H9 (cell line): ENCODE data around the gene CCNY. TPM values are rescaled to one million over a fixed set of nuclear protein-coding genes. Genes with fewer than 3 reads are reported as not detected.

ENCODE experiments used
- DNase-seq: peaks from one replicate; pipeline ENCODE4 v3.0.0-alpha.2; 2017
- H2AFZ ChIP-seq: one replicate; pipeline ENCODE4 v1.6.1; 2013; ENCODE audit warnings: mild to moderate bottlenecking, low read length, control low read depth, moderate library complexity
- H2AK5ac ChIP-seq: 2 replicates; pipeline ENCODE4 v1.6.1; 2013; ENCODE audit warnings: low read length, control low read depth, mixed read lengths; ENCODE audit not compliant: insufficient read length
- H2BK120ac ChIP-seq: one replicate; pipeline ENCODE4 v1.6.1; 2013; ENCODE audit warnings: low read depth, mild to moderate bottlenecking, low read length, control low read depth, inconsistent platforms; ENCODE audit not compliant: poor library complexity, severe bottlenecking
- H2BK12ac ChIP-seq: 2 replicates; pipeline ENCODE4 v1.6.1; 2013; ENCODE audit warnings: low read length, control low read depth, mixed read lengths, low read depth; ENCODE audit not compliant: insufficient read length
- H2BK15ac ChIP-seq: 2 replicates; pipeline ENCODE4 v1.6.1; 2013; ENCODE audit warnings: low read depth, low read length, control low read depth
- H2BK20ac ChIP-seq: one replicate; pipeline ENCODE4 v1.6.1; 2013; ENCODE audit warnings: low read depth, mild to moderate bottlenecking, low read length, control low read depth, inconsistent platforms; ENCODE audit not compliant: poor library complexity, severe bottlenecking
- H2BK5ac ChIP-seq: 2 replicates; pipeline ENCODE4 v1.6.1; 2013; ENCODE audit warnings: low read length, control low read depth, mixed read lengths; ENCODE audit not compliant: insufficient read length
- H3K14ac ChIP-seq: 2 replicates; pipeline ENCODE4 v1.6.1; 2013; ENCODE audit warnings: low read length, control low read depth; ENCODE audit not compliant: insufficient read depth
- H3K18ac ChIP-seq: 2 replicates; pipeline ENCODE4 v1.6.1; 2013; ENCODE audit warnings: low read depth, mild to moderate bottlenecking, mixed read lengths, low read length, control low read depth; ENCODE audit not compliant: insufficient read length
- H3K23ac ChIP-seq: 2 replicates; pipeline ENCODE4 v1.6.1; 2013; ENCODE audit warnings: low read length, control low read depth, mixed read lengths, low read depth; ENCODE audit not compliant: insufficient read length
- H3K23me2 ChIP-seq: 2 replicates; pipeline ENCODE4 v1.6.1; 2013; ENCODE audit warnings: low read depth, mild to moderate bottlenecking, mixed read lengths, low read length, control low read depth; ENCODE audit not compliant: insufficient read length, poor library complexity, severe bottlenecking
- H3K27ac ChIP-seq: 2 replicates; pipeline ENCODE4 v1.5.1; 2013; ENCODE audit warnings: low read length, control low read depth, mixed read lengths, low read depth; ENCODE audit not compliant: insufficient read length
- H3K27me3 ChIP-seq: 2 replicates; pipeline ENCODE4 v1.6.1; 2013; ENCODE audit warnings: low read length, control low read depth, inconsistent platforms; ENCODE audit not compliant: insufficient read depth
- H3K4ac ChIP-seq: 2 replicates; pipeline ENCODE4 v1.6.1; 2013; ENCODE audit warnings: low read depth, mild to moderate bottlenecking, control low read depth, inconsistent platforms, low read length, moderate library complexity
- H3K4me1 ChIP-seq: 2 replicates; pipeline ENCODE4 v1.6.1; 2013; ENCODE audit warnings: low read length, control low read depth, inconsistent platforms; ENCODE audit not compliant: insufficient read depth
- H3K4me2 ChIP-seq: 2 replicates; pipeline ENCODE4 v1.6.1; 2013; ENCODE audit warnings: low read length, control low read depth, mixed read lengths; ENCODE audit not compliant: insufficient read length, insufficient read depth
- H3K56ac ChIP-seq: 2 replicates; pipeline ENCODE4 v1.6.1; 2013; ENCODE audit warnings: low read depth, mild to moderate bottlenecking, mixed read lengths, low read length, control low read depth; ENCODE audit not compliant: insufficient read length
- H3K79me1 ChIP-seq: 2 replicates; pipeline ENCODE4 v1.6.1; 2013; ENCODE audit warnings: low read depth, mild to moderate bottlenecking, moderate library complexity, low read length, control low read depth, inconsistent platforms; ENCODE audit not compliant: insufficient read depth, poor library complexity, severe bottlenecking
- H3K79me2 ChIP-seq: 2 replicates; pipeline ENCODE4 v1.6.1; 2013; ENCODE audit warnings: low read length, control low read depth, inconsistent platforms; ENCODE audit not compliant: insufficient read depth
- H3K9ac ChIP-seq: 2 replicates; pipeline ENCODE4 v1.6.1; 2013; ENCODE audit warnings: low read length, control low read depth, mixed read lengths; ENCODE audit not compliant: insufficient read length; ENCODE audit errors: extremely low read depth
- H3K9me3 ChIP-seq: one replicate; pipeline ENCODE4 v1.6.1; 2013; ENCODE audit warnings: low read depth, low read length, inconsistent platforms; ENCODE audit not compliant: control insufficient read depth
- H3T11ph ChIP-seq: one replicate; pipeline ENCODE4 v1.6.1; 2013; ENCODE audit warnings: mild to moderate bottlenecking, low read length, control low read depth, inconsistent platforms
- H4K20me1 ChIP-seq: one replicate; pipeline ENCODE4 v1.6.1; 2013; ENCODE audit not compliant: control insufficient read depth, insufficient read length, insufficient read depth
- H4K5ac ChIP-seq: 2 replicates; pipeline ENCODE4 v1.6.1; 2013; ENCODE audit warnings: low read depth, mild to moderate bottlenecking, mixed read lengths, low read length, control low read depth; ENCODE audit not compliant: insufficient read length
- H4K8ac ChIP-seq: replicated peaks from 2 replicates; pipeline ENCODE4 v1.6.1; 2013; ENCODE audit warnings: low read length, control low read depth, mixed read lengths, low read depth; ENCODE audit not compliant: insufficient read length
- H4K91ac ChIP-seq: 2 replicates; pipeline ENCODE4 v1.6.1; 2013; ENCODE audit warnings: low read depth, mild to moderate bottlenecking, moderate library complexity, mixed read lengths, low read length, control low read depth; ENCODE audit not compliant: insufficient read length
- H3K27ac Mint-ChIP-seq, 3 experiments: 2 replicates in 2 of 3; 3 replicates in 1 of 3; pipeline ENCODE4 v1.8.0; 2020 to 2021; ENCODE audit warnings: mixed read lengths in 3 of 3, mild to moderate bottlenecking in 1 of 3, moderate library complexity in 1 of 3
- H3K27me3 Mint-ChIP-seq: 2 replicates; pipeline ENCODE4 v1.8.0; 2021; ENCODE audit warnings: low read depth, mild to moderate bottlenecking, moderate library complexity, mixed read lengths
- H3K36me3 Mint-ChIP-seq, 3 experiments: 2 replicates in 2 of 3; 3 replicates in 1 of 3; pipeline ENCODE4 v1.8.0; 2020 to 2021; ENCODE audit warnings: low read depth in 3 of 3, mixed read lengths in 3 of 3; ENCODE audit not compliant: insufficient read depth in 1 of 3
- H3K4me1 Mint-ChIP-seq, 2 experiments: 2 replicates each; pipeline ENCODE4 v1.8.0; 2020; ENCODE audit warnings: mixed read lengths in 2 of 2
- H3K4me3 Mint-ChIP-seq, 2 experiments: 2 replicates in 1 of 2; 3 replicates in 1 of 2; pipeline ENCODE4 v1.8.0; 2020 to 2021; ENCODE audit warnings: mild to moderate bottlenecking in 2 of 2, mixed read lengths in 2 of 2, moderate library complexity in 1 of 2
- H3K9me3 Mint-ChIP-seq, 2 experiments: 2 replicates in 1 of 2; 3 replicates in 1 of 2; pipeline ENCODE4 v1.8.0; 2020; ENCODE audit warnings: mild to moderate bottlenecking in 2 of 2, mixed read lengths in 2 of 2, moderate library complexity in 1 of 2
- WGBS: extraction: QIAGEN DNeasy Blood & Tissue Kit; methylation state at CpG from one replicate; pipeline ENCODE4 v1.1.7; 2013; ENCODE audit warnings: missing lambda C conversion rate, low lambda C conversion rate, mixed read lengths; ENCODE audit not compliant: insufficient read length; ENCODE audit errors: extremely low coverage; 5-methylcytosine and 5-hydroxymethylcytosine counted together
- total RNA-seq: library from RNA; stranded (reverse); gene quantifications from 2 replicates; pipeline ENCODE4 v1.2.1, GENCODE V29; 2021
- TF ChIP-seq, protein P1 (sequence below): fragments of 200-600 bp; sonication (generic); conservative IDR thresholded peaks from 3 replicates; pipeline ENCODE4 v1.8.0; 2021; ENCODE audit warnings: antibody characterized with exemption, mild to moderate bottlenecking

The CCNY gene
- total RNA-seq, 1 experiment from 2014 or later = 62.1 TPM

DNA sequence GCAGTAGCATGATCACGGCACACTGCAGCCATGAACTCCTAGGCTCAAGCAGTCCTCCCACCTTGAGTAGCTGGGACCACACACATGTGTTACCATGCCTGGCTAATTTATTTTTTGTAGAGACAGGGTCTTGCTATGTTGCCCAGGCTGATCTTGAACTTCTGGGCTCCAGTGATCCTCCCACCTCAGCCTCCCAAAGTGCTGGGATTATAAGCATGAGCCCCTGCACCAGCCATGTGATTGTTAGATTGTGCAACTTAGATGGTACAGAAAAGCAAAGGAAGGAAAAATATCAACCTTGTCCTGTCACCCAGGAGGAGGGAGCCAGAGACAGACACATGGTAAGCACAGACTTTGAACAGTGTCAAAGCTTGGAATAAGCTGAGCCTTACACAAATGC, 73.5 kb downstream of the CCNY start:
- Histone ChIP-seq H2AFZ (no peak overlapping the region), H2BK15ac (no peak overlapping the region), H3K23me2 (no peaks in the 10 kb centered on the region), H2BK5ac (no peak overlapping the region), H3K79me1 (peaks cover 3% of the 10 kb centered on the region), H3K9me3 (no peaks in the 10 kb centered on the region), H3K79me2 (peaks cover 2% of the 10 kb centered on the region; the same call in 1 of the 2 replicates), H3K27me3 (no peaks in the 10 kb centered on the region), H3K9ac (no peak overlapping the region), H4K20me1 (peaks cover 3% of the 10 kb centered on the region), H3T11ph (no peak overlapping the region), H2BK120ac (no peak overlapping the region), H4K91ac (no peak overlapping the region), H3K27ac (no peak overlapping the region), H3K4me1 (peaks cover 11% of the 10 kb centered on the region), H3K4me2 (no peak overlapping the region), H3K23ac (no peak overlapping the region), H3K18ac (no peak overlapping the region), H4K8ac (no peak overlapping the region), H4K5ac (no peak overlapping the region), H3K14ac (no peak overlapping the region), H2BK12ac (no peak overlapping the region), H3K56ac (no peak overlapping the region), H2BK20ac (no peak overlapping the region), H3K4ac (no peak overlapping the region), H2AK5ac (no peak overlapping the region)
- Mint-ChIP-seq H3K4me1 (peaks cover 21 to 27% of the 10 kb centered on the region in 2 experiments), H3K4me3 (no peak overlapping the region), H3K36me3 (peaks cover 8 to 17% (median 15%) of the 10 kb centered on the region in 3 experiments), H3K27ac (no peak overlapping the region; a peak in 1 of 7 replicates), H3K27me3 (no peaks in the 10 kb centered on the region; the same call in 1 of the 2 replicates), H3K9me3 (peaks cover 15 to 20% of the 10 kb centered on the region in 2 experiments)
- no peak for DNase-seq
- WGBS = no CpG with 5 or more reads among the region's 1 CpG
- TF ChIP-seq, protein P1, sequence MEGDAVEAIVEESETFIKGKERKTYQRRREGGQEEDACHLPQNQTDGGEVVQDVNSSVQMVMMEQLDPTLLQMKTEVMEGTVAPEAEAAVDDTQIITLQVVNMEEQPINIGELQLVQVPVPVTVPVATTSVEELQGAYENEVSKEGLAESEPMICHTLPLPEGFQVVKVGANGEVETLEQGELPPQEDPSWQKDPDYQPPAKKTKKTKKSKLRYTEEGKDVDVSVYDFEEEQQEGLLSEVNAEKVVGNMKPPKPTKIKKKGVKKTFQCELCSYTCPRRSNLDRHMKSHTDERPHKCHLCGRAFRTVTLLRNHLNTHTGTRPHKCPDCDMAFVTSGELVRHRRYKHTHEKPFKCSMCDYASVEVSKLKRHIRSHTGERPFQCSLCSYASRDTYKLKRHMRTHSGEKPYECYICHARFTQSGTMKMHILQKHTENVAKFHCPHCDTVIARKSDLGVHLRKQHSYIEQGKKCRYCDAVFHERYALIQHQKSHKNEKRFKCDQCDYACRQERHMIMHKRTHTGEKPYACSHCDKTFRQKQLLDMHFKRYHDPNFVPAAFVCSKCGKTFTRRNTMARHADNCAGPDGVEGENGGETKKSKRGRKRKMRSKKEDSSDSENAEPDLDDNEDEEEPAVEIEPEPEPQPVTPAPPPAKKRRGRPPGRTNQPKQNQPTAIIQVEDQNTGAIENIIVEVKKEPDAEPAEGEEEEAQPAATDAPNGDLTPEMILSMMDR = no peak
